Right ventricle myocardium inferior (tissue), 1 donor: ENCODE measurements around the gene MINDY4. TPM values are rescaled to one million over a fixed set of nuclear protein-coding genes. Genes with fewer than 3 reads are reported as not detected.

ENCODE experiments used
- ATAC-seq: fragments of 200-7000 bp; cut with Tn5 transposase; one replicate; pipeline ENCODE4 v1.9.1; 2020; ENCODE audit warnings: mild to moderate bottlenecking, moderate library complexity
- DNase-seq: peaks from one replicate; pipeline ENCODE4 v3.0.0; 2021; ENCODE audit errors: missing footprints
- intact Hi-C: fragments of 100-400 bp; cut with DNase I; formaldehyde crosslinking; loops from one replicate; pipeline ENCODE4 v1.11.0; 2022
- total RNA-seq: library from RNA; stranded (reverse); fragmentation: NEBNext Ultra II Directional; extraction: Animal tissue kit (Norgen Biotek cat#: 25700); gene quantifications from one replicate; pipeline ENCODE4 v1.2.1, GENCODE V29; 2021
- donor health status: DM: no; HTN: yes; CAD: no; lungs with severe emphysema.

Gene MINDY4
- total RNA-seq, 1 donor from 2014 or later, result 3.5 TPM

GRCh38 chr7:30761214-30762156 is 9.7 kb upstream of the MINDY4 start:
- intact Hi-C loops, result no loop called here
- no peak for DNase-seq
- ATAC-seq, result peak; percentile 8

DNA sequence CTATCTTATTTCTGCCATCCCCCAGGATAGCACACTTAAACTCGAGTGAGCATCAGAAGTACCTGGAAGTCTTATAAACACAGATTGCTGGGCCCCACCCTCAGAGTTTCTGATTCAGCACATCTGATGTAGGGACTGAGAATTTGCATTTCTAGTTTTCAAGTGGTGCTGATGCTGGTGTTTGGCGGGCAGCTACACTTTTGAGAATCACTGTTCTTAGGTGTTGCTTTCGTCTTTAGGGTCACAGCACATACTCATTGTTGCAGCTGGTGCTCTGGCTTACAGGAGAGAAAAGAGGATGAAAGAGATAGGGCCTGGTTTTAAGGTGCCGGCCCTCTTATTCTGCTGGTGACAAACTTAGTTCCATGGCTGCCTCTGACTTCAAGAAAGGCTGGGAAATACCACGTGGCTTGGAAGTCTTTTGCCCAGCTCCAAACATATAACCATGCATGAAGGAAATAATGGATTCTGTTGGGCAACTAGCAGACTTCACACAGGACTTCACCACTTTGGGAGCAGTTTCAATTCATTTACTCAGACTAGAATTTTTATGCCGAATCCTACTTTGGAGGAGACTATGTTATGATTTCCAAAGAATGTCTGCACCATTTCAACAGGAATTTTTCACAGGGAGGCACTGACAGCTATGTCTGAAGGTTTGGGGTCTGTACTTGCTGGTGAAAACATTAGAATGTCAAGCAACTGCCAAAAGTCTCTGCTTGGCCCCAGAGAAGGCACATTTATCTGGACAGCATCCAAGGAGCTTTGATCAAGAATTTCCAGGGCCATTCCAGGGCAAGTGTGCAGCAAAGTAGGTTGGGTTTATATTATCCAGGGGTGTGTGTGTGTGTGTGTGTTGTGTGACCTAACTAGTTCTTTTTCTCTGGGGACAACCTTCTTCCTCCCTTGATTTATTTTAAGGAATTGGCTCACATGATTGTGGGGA is 6.9 kb upstream of the MINDY4 start:
- DNase-seq, result no peak
- intact Hi-C loops, result no loop called here
- ATAC-seq, result peak; percentile 76

GRCh38 chr7:30765408-30765807 is 5.8 kb upstream of the MINDY4 start:
- no peak for ATAC-seq
- intact Hi-C loops, result no loop called here

GRCh38 chr7:30770845-30771173 is 408 bp upstream of the MINDY4 start:
- intact Hi-C loops, result no loop called here
- DNase-seq (no peak), ATAC-seq (no peak)

More at GRCh38 chr7:30765408-30765807, 5.8 kb upstream of the MINDY4 start:
- no peak for DNase-seq

DNA sequence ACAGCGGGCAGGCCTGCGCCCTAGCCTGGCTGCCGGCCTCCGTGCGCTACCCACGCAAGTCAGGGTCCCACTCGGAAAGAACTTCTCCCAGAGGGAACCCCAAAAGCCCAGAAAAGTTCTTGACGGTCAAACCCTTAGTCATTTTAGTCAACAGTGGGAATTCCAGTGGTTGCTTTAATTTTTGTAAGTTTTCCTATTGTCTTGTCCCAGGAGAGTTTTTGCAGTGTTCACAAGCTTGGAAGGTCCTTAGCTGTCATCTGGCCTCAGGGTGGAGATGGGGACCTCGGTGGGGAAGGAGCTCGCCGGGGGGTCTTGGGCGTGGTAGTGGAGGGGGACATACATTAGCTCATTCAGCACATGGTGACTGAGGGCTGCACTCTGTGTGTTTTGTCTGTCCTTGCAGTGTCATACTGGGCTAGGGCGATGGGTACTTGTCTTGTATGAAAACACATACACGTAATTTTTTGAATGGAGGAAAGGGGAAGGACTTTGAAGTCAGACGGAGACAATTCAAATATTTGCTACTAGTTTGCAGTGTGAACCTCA is 736 bp downstream of the MINDY4 start:
- intact Hi-C loops, result no loop called here

GRCh38 chr7:30772984-30773383 is 1.8 kb downstream of the MINDY4 start:
- intact Hi-C loops, result no loop called here
- no peak for ATAC-seq
- no peak for DNase-seq

More for the DNA sequence above, 736 bp downstream of the MINDY4 start:
- DNase-seq, result no peak
- peak; percentile 4 for ATAC-seq

DNA sequence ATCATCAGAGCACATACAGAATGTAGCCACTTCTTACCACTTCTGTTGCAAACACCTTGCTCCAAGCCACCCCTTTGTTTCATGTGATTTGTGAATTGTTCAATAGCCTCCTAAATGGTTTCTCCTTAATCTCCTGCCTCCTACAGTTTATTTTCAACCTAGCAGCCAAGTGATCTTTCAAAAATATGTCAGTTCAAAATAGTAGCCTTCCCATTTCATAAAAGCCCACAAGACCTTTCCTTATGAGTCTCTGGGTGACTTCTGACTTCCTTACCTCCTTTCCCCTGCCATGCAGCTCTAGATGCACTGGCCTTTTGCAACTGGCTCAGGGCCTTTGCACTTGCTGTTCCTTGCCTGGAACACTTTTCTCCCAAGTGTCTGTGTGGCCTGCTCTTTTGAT is 4.8 kb downstream of the MINDY4 start:
- DNase-seq (no peak), ATAC-seq (no peak)
- intact Hi-C loops, result no loop called here

DNA sequence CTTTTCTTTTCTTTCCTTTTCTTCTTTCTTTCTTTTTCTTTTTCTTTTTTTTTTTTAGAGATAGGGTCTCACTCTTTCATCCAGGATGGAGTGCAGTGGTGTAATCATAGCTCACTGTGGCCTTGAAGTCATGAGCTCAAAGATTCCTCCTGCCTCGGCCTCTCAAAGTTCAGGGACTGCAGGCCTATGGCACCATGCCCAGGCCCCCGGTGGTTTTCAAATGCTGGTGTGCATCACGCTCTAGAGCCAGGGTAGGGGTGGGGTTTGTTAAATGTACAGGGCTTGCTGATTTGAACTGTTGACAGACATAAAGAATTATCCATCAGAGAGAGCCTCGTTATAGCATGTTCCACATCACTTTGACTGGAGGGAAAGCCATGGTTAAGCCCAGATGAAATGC is 5.8 kb downstream of the MINDY4 start:
- intact Hi-C loops, result no loop called here

GRCh38 chr7:30778255-30779025 is 7.2 kb downstream of the MINDY4 start:
- DNase-seq, result no peak
- intact Hi-C loops, result no loop called here

More for the DNA sequence above, 5.8 kb downstream of the MINDY4 start:
- ATAC-seq (no peak), DNase-seq (no peak)

DNA sequence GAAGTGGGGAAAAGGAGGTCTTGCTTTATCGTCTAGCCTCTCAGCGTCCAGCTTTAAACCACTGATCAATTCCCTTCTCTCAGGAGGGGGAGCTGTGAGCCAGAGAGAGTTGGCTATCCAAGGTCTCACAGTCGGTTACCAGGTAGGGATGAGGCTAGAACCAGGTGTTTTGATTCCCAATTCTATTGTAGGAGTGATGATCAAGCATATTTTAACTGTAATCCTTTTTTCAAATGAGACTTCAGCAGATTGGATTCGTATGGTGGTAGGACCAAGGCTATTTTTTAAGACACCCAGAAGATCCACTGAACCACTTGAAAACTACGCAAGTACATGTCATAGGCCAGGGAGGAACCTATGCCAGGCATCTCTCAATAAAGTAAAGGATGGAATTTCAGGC is 8.4 kb downstream of the MINDY4 start:
- no peak for DNase-seq
- ATAC-seq, result no peak
- intact Hi-C loops, result no loop called here

More at GRCh38 chr7:30778255-30779025, 7.2 kb downstream of the MINDY4 start:
- ATAC-seq, result peak; percentile 61

GRCh38 chr7:30780941-30781340 is 9.7 kb downstream of the MINDY4 start:
- ATAC-seq, result peak; percentile 88
- no peak for DNase-seq

GRCh38 chr7:30782690-30783089 is 11.5 kb downstream of the MINDY4 start:
- DNase-seq, result no peak
- intact Hi-C loops, result no loop called here
- no peak for ATAC-seq

More at GRCh38 chr7:30780941-30781340, 9.7 kb downstream of the MINDY4 start:
- intact Hi-C loops, result no loop called here

- intact Hi-C loops, result no loop called here
Observed at GRCh38 chr7:30785786-30786185, 14.6 kb downstream of the MINDY4 start.

GRCh38 chr7:30787486-30787885 is 16.3 kb downstream of the MINDY4 start:
- DNase-seq, result no peak
- intact Hi-C loops, result no loop called here
- ATAC-seq, result no peak

More at GRCh38 chr7:30785786-30786185, 14.6 kb downstream of the MINDY4 start:
- no peak for DNase-seq
- ATAC-seq, result no peak

GRCh38 chr7:30788640-30789333 is 17.6 kb downstream of the MINDY4 start:
- ATAC-seq (no peak), DNase-seq (no peak)
- intact Hi-C loops, result no loop called here

DNA sequence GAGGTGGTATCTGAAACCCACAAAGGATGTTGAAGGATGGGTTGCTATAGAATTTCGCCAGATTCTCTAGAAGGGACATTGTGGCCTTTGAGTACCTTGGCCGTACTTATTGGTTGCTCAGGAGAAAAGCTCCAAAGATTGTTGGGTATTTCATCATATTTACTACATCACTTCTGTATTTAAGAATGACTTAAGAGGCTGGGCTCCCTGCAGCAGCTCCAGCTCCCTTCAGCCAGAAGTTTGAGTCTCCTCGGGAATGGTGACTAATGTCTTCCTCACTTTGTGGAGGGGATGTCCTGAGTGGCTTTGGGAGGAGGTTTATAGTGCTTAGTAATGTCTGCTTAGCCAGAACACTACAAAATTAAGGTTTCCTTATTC is 18.1 kb downstream of the MINDY4 start:
- DNase-seq, result no peak
- intact Hi-C loops, result no loop called here
- peak; percentile 80 for ATAC-seq

DNA sequence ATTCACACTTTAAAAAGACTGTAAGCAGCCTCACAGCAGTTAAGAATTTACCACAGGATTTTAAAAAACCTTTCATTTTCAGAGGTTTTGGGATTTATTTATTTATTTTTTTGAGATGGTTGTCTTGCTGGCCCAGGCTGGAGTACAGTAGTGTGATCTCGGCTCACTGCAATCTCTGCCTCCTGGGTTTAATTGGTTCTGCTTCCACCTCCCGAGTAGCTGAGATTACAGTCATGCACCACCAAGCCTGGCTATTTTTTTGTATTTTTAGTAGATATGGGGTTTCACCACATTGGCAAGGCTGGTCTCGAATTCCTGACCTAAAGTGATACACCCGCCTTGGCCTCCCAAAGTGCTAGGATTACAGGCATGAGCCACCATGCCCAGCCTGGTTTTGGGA is 19.1 kb downstream of the MINDY4 start:
- intact Hi-C loops, result no loop called here
- DNase-seq (no peak), ATAC-seq (no peak)

DNA sequence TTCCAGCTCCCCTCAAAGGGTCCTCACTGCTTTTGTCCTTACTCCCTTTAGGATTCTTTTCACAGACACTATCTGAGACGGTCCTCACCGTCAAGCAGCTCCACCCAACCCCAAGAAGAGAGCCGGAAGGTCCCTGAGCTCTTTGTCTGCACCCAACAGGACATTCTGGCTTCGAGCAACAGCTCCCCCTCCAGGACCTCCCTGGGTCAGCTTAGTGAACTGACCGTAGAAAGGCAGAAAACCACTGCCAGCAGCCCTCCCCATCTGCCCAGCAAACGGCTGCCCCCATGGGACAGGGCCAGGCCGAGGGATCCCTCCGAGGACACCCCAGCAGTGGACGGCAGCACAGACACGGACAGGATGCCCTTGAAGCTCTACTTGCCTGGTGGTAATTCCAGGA is 19.9 kb downstream of the MINDY4 start:
- intact Hi-C loops, result loop anchor here (1.0 kb wide), 1 partner anchor 48 kb away; no protein-coding TSS in a partner anchor
- DNase-seq (no peak), ATAC-seq (no peak)
